Measurements from ENCODE around the gene MEOX1.

MEOX1 gene

DNA sequence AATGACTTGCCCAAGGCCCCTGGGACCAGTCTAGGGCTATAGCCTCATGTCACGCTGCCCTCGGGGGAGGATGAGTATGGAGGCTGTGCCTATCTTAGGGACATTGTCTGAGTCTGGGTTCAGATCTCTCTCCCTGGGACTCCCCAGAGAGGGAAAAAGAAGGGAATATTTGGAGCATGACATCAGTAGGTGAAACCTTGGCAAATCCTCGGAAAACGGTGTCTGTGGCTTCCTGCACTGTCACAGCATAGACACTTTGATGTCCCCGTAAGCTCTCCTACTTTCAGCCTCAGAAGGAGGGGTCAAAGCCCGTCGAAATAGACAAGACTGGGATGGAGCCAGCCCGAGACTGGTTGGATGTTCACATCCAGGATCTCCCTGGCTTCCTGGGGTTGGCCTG is 11.3 kb downstream of the MEOX1 start:
- FAIRE-seq: no peak

GRCh38 chr17:43648916-43649315 is 12.8 kb downstream of the MEOX1 start:
- FAIRE-seq: no peak

DNA sequence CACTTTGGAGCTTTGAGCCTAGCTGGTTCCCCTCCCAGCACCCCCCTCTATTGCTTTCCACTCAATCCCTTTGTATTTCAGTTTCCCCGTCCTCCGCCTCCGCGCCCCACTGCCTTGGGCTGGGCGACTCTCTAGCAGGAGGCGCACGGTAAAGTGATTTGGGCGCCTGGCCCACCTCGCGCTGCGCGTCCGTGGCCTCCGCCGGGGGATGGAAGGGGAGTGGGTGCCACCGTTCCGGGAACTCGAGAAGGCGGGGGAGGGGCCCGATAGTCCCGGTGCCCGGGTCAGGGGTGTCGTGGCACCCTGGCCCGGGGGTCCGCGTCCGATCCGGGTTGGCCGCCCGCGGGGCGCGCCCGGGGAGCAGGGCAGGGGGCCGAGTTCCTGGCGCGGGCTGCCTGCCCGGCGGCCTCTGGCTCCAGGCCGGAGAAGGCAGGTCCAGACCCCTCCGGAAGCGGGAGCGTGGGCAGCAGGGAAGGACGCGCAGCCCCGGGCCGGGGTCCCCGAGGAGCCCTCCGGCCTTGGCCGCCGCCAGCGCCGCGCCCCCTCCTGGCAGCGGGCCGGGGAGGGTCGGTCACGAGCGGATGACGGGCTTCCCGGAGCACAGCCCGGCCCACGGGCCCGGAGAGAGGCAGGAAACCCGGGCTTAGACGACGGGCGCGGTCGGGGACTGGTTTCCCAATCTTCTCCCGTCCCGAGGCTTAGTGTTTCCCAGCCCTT is 15.8 kb downstream of the MEOX1 start:
- no peak for FAIRE-seq

- FAIRE-seq: no peak
Measured at GRCh38 chr17:43645450-43645764, 16.3 kb downstream of the MEOX1 start.

- FAIRE-seq: no peak
Measured at GRCh38 chr17:43644081-43644480, 17.6 kb downstream of the MEOX1 start.

DNA sequence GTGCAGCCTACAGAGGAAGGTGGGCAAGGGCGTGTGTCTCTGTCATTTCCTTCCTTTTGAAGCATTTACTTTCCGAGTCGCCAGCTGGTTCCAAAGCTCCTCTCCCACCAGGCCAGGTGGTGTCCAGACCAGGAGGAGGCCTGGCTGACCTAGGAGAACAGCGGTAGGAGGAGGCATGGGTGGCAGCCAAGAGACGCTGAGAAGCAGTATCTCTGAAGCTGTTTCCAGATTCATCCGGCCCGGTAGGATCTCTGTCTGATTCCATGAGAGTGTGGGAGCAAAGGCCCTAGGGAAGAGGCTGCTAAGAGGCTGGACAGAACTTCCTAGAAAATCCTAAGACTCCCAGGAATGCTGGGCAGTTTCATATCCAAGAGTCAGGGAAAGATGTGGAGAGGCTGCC is 20.3 kb downstream of the MEOX1 start:
- FAIRE-seq: no peak

DNA sequence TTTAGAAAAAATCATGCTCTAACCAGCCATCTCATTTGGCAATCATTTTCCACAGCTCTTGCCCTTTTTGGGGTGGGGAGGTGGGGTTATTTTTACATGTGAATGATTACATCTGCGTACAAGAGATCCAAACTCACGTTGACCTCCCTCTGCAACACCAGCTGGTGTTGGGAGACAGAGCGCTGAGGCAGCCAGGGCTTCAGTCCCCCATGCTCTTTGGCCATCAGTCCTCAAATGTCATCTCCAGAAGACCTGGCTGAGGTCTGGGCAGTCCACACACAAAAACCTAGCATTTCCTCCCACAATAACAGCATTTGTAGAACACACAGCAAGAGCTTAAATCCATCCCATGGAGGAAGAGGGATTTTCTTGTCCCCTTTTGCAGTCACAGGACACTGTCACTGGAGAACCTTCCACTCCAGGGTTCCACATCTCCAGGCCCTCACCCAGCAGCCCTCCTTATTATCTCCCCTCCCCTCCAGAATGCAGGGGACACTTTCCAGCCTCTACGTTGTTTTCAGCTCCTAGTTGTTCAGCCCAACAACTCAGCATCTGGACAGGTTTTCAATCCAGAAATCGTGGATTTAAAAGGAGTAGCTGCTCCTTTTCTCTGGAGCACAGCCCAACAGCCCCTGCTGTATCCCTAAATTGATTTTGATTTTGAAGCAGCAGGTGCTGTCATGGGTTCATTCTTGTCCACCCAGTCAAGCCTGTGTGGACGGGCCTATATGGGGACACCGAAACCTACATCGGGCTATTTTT is 21.1 kb downstream of the MEOX1 start:
- no peak for FAIRE-seq

- FAIRE-seq: no peak
Measured at GRCh38 chr17:43637563-43638323, 24.0 kb downstream of the MEOX1 start.

GRCh38 chr17:43636426-43636825 is 25.3 kb downstream of the MEOX1 start:
- FAIRE-seq: no peak

- no peak for FAIRE-seq
Measured at GRCh38 chr17:43634591-43635125, 27.1 kb downstream of the MEOX1 start.

DNA sequence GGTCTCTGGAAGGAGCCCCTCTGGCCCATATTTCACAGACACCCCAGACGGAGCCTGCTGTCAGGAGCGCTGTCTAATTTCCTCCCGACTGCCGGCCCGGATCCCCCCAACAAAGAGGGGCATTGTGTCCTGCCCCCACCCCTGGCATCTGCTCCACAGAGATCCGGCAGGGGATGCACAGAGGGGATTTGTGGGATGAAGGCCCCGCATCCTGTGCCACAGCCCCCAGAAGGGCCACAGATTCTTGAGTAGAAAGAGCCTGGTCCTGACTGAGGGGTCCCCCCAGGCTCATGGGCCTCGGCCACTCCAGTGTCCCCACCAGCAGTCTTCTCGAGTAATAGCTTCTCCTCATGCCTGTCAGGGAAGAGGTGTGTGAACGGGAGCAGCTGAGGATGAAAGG is 29.5 kb downstream of the MEOX1 start:
- FAIRE-seq: no peak

GRCh38 chr17:43631429-43631828 is 30.3 kb downstream of the MEOX1 start:
- FAIRE-seq: no peak

DNA sequence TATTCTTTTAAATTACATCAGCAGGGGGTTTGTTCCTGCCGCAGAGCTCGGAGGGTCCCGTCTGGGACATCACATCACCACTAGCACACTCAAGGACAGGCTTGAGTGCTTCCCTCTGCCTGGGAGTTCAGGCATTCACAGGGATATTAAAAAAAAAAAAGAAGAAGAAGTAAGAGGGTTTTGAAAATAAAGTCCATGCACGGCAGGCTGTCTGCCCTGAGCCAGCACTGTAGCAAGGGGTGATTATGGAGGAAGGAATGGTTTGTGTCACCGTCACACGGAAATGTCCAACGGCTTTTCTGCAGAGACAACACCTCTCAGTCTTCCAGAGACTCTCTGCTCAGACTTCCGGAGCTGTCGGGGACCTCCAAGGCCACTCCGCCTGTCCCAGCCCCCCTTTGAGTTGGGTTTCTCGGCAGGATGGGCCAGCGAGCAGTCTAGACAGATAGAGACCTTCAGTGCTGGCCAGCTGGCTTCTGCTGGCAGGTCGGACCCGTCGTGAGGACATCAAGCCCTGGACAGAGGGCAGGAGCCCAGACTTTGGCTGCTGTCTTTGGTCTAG is 33.6 kb downstream of the MEOX1 start:
- no peak for FAIRE-seq

DNA sequence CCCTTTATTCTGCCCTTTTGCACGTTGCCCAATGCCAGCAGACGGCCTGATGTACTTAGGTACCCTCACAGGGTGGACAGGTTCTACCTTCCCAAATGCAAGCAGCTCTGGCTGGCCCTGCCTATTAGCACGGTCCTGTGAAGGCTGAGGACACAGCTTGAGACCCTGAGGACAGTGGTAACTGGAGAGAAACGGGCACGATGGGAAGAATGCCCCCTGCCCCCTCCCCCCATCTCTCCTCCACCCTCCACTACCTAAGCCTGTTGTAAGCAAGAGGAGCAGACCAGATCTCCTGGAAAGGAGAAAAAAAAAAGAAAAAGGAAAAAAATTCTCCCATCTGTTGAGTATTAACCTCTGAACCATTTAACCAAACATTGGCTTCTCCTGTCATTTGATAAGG is 34.1 kb downstream of the MEOX1 start:
- no peak for FAIRE-seq

DNA sequence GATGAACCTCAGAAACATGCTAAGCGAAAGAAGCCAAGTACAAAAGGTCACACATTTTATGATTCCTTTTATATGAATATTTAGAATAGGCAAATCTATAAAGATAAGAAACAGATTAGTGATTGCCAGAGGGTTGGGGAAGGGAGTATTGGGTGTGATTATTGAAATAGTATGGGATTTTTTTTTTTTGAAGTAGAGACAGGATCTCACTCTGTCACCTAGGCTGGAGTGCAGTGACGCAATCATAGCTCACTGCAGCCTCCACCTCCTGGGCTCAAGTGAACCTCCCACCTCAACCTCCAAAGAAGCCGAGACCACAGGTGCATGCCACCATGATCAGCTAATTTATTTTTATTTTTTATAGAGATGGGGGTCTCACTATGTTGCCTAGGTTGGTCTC is 35.7 kb downstream of the MEOX1 start:
- FAIRE-seq: no peak

DNA sequence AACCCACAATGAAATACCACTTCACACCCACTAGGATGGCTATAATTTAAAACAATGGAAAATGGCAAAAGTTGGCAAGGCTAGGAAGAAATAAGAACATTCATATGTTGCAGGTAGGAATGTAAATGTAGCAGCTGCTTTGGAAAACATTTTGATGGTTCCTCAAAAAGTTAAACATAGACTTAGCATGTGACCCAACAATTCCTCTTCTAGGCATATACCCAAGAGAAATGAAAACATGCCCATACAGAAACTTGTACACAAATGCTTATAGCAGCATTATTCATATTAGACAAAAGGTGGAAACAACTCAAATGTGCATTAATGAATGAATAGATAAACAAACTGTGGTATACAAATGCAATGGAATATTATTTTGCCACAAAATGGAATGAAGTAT is 36.1 kb downstream of the MEOX1 start:
- FAIRE-seq: no peak

- no peak for FAIRE-seq
Measured at GRCh38 chr17:43620581-43620980, 41.1 kb downstream of the MEOX1 start.

- FAIRE-seq: no peak
Measured at GRCh38 chr17:43620147-43620546, 41.6 kb downstream of the MEOX1 start.

DNA sequence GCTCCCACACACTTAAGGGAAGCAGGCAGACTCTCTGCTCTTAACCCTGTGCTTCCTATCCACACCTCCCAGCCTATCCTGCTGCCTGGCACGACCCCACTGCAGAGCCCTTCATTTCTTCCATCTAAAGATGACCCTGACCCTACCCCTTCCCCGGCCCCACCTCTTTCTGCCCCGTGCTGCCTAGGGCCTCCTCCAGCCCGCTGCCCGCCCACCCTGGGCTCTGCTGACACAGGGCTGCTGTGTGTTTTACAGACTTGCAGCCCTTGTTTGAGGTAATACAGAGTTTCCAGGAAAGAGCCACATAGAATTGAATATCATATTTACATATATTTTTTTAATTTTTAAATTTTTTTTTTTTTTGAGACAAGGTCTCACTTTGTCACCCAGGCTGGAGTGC is 42.0 kb downstream of the MEOX1 start:
- FAIRE-seq: no peak

- FAIRE-seq: no peak
Measured at GRCh38 chr17:43618276-43618675, 43.4 kb downstream of the MEOX1 start.

DNA sequence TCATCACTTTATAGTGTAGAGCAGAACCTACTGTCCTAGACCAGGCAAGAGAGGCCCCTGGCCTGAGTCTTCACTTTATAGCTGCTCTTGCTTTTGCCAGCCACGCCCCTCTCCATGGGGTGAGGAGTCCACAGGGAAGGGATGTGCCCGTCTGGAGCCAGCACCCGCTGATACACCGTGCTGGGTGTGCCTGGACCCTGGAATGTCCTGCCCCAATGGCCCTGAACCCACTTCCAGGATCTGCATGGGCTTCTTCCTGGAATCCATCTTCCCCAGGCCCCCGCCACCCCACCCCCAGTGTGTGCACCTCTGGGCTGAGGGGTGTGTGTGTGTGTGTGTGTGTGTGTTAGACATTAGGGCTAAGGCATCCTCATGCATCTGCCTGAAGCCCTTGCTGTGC is 44.9 kb downstream of the MEOX1 start:
- no peak for FAIRE-seq

DNA sequence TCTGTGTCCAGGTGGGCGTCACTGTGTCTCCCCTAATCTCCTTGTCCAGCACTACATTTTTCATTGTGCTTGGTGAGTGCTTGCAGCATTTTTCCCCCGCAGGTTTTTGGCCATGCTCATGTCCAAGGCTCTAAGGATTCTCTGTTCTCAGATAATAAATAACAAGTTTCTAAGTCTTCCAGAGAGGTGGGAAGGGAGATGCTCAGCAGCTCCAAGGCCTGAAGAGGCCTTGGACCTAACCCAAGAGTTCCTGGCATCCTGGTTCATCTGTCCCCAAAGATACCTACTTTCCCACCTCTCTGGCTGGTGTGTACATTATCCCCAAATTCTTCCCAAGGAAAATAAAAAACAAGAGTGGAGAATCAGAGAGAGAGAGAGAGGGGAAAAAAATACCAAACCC is 45.3 kb downstream of the MEOX1 start:
- FAIRE-seq: no peak

DNA sequence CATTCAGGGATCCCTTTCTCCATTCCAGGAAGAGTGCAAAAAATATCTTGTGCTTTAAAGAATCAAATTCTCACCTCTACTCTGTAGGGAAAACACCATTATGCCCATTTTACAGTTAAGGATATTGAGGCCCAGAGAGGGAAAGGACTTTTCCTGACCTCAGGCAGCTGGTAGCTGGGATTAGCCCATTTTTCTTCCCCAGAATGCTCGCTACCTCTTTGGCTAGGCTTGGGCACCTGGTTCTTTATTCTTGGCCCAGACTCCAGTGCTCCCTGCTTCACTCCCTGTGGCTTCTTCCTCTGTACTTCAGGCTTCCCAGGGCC is 45.7 kb downstream of the MEOX1 start:
- no peak for FAIRE-seq
